ENCODE measurements around the gene MRPL52. TPM values are rescaled to one million over a fixed set of nuclear protein-coding genes. Genes with fewer than 3 reads are reported as not detected.
A peak's percentile ranks its signal among the peaks of the same experiment; 100 is the strongest.

The MRPL52 gene
- total and polyA plus RNA-seq, 2 of the 13 experiments (the other 11 are each of a cell fraction or from before 2014, with no cell fraction given): 118 to 329 TPM

GRCh38 chr14:22878271-22879246, 48.9 kb downstream of the MRPL52 start (continued):
- TF ChIP-seq ZNF75D (CRISPR knock-in tag; IDR thresholded peaks at IDR 0.05; ENCODE audit: borderline replicate concordance) (0 out of 2 replicates have a peak, but pooled peaks have one; percentile 70), TFE3 (CRISPR knock-in tag; IDR thresholded peaks at IDR 0.05) (no peak), ZNF710 (CRISPR knock-in tag; IDR thresholded peaks at IDR 0.05; ENCODE audit: borderline replicate concordance) (0 out of 2 replicates have a peak, but pooled peaks have one; percentile 20), CREBL2 (CRISPR knock-in tag; IDR thresholded peaks at IDR 0.05; ENCODE audit: borderline replicate concordance) (0 out of 2 replicates have a peak, but pooled peaks have one; percentile 20), ZXDC (CRISPR knock-in tag; IDR thresholded peaks at IDR 0.05) (0 out of 2 replicates have a peak, but pooled peaks have one; percentile 30), ZBTB4 (CRISPR knock-in tag; IDR thresholded peaks at IDR 0.05; ENCODE audit: borderline replicate concordance) (0 out of 2 replicates have a peak, but pooled peaks have one; percentile 6), ZNF205 (CRISPR knock-in tag; IDR thresholded peaks at IDR 0.05) (no peak), ZNF576 (CRISPR knock-in tag; IDR thresholded peaks at IDR 0.05) (0 out of 2 replicates have a peak, but pooled peaks have one; percentile 41), ZFX (CRISPR knock-in tag; IDR thresholded peaks at IDR 0.05; ENCODE audit: low read depth) (peak; percentile 31; the same call in 1 of the 2 replicates)

All from HepG2 (cell line).